ENCODE results near the gene STK32B. TPM values are rescaled to one million over a fixed set of nuclear protein-coding genes. Genes with fewer than 3 reads are reported as not detected.

STK32B gene
- total RNA-seq, 4 donors from 2014 or later: 2.4 to 3.9 (median 3.1) TPM

DNA sequence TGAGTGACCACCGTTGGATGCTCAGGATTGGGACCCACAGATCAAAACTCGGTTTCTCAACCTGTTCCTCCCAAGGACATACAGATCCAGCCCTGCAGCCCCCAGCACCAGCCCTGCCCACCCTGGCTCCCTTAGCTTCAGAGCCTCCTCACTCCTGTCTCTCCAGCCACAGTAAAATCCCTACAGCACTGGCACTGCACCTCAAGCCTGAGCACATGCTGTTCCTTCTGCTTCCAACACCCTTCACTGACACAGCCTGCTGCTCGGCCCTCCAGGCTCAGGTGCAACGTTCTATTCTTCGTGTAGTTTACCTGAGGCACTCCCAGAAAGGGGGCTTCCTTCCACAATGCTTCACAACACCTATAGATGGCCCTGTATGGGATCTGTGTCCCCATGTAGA lies 493.5 kb downstream of the STK32B start:
- ATAC-seq (ENCODE audit: low FRiP score): no peak
- TF ChIP-seq, protein P1, sequence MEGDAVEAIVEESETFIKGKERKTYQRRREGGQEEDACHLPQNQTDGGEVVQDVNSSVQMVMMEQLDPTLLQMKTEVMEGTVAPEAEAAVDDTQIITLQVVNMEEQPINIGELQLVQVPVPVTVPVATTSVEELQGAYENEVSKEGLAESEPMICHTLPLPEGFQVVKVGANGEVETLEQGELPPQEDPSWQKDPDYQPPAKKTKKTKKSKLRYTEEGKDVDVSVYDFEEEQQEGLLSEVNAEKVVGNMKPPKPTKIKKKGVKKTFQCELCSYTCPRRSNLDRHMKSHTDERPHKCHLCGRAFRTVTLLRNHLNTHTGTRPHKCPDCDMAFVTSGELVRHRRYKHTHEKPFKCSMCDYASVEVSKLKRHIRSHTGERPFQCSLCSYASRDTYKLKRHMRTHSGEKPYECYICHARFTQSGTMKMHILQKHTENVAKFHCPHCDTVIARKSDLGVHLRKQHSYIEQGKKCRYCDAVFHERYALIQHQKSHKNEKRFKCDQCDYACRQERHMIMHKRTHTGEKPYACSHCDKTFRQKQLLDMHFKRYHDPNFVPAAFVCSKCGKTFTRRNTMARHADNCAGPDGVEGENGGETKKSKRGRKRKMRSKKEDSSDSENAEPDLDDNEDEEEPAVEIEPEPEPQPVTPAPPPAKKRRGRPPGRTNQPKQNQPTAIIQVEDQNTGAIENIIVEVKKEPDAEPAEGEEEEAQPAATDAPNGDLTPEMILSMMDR (IDR thresholded peaks at IDR 0.05): no peak
- no peak for DNase-seq (ENCODE audit: low spot score)

DNA sequence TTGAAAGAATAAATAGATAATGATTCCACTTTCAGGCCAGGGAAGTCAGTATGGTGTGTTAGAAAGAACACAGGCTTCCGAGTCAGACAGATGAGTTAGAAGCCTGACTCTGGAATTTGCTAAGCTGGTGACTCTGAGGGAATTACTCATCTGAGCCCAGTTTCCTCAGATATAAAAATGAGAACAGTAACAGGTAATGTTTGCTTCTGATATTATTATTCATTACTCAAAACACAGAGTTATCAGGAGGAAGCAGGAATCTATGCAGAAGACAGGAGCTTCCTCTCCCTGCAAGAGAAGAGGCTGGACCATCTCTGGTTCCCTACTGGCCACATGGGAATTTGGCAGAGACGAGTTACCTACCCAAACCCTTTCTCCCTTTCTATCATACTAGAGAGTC lies 494.0 kb downstream of the STK32B start:
- DNase-seq (ENCODE audit: low spot score) (no peak), ATAC-seq (ENCODE audit: low FRiP score) (no peak)
- TF ChIP-seq, protein P1 (IDR thresholded peaks at IDR 0.05): no peak

GRCh38 chr4:5547651-5548249 lies 496.5 kb downstream of the STK32B start:
- DNase-seq (ENCODE audit: low spot score): no peak
- no peak for ATAC-seq (ENCODE audit: low FRiP score)
- TF ChIP-seq, protein P1 (IDR thresholded peaks at IDR 0.05): no peak

Small RNA genes lying within 50 kb of the gene (small RNA-seq; reads per million reads assigned to genes)
- gene RF00019: not detected

Other genes with a start within 250 kb of the STK32B start
- 10 to 100 TPM in 3 of 4 donors, 1 to 10 TPM in 1; 9.7 to 20.5 (median 14.2) TPM for gene MSX1, start 191.8 kb upstream of the STK32B start, total RNA-seq
- gene CYTL1, start 32.0 kb upstream of the STK32B start, total RNA-seq: 1 to 10 TPM in 2 of 4 donors, under 1 TPM in 1, not detected in 1; 0.46 to 1.1 (median 1.1) TPM

All from omental fat pad (tissue), 4 donors.